SK-N-DZ (cell line): Measurements from ENCODE around the gene MLIP.

ENCODE experiments used
- DNase-seq: peaks from one replicate; pipeline ENCODE4 v3.0.0-alpha.2; 2015; ENCODE audit warnings: low spot score

Gene MLIP

DNA sequence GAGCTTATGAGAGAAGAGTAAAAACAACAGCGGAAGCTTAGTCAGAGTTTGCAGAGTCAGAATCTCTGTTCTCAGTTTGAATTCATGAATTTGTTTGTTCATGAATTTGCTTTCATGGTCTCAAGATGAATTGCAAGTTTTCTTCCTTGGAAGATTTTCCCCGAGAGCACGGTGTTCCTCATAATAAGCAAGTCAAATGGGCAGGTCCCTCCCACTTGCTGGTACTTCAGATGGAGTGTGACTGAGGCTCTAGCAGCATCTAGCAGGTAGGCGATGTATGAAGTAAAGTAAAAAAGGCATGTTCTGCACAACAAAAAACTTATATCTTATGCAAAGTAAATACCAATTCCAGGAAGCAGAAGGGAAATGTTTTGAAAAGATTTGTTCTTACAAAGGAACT lies 15.5 kb upstream of the MLIP start:
- DNase-seq: no peak

DNA sequence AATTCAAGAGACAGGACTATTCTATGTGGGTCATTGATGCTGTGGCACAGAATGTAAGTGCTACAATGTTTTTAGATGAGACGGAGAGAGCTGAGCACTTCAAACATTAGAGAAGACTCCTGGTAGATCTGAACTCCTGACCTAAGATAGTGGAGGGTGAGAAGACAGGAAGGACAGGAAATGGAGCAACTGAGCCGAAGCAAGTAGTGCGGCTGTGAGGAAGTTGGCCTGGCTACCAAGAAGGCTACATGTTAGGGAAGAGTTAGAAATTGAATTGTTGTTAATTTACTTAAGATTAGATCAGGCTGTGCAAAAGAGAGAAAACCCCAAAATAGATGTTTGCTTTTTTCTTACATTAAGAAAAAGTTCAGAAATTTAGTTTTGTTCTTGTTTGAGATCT lies 14.4 kb upstream of the MLIP start:
- DNase-seq: no peak

DNA sequence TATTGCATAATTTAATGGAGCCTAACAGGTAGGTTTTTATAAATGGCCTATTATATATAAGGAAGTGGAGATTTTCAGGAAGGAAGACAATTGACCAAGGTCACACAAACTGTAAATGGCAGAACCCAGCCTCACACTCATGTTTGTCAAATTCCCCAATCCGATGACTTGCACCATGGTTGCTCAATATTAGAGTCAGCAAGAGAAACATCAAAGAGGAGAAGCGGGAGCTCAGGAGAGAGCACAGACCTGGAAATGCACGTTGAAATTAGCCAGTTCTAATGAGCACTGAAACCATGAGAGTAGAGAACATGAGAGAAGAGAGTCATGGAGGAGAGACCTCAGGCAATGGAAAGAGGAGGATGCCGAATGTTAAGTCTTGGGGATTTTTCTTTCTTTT lies 13.5 kb upstream of the MLIP start:
- DNase-seq: no peak

DNA sequence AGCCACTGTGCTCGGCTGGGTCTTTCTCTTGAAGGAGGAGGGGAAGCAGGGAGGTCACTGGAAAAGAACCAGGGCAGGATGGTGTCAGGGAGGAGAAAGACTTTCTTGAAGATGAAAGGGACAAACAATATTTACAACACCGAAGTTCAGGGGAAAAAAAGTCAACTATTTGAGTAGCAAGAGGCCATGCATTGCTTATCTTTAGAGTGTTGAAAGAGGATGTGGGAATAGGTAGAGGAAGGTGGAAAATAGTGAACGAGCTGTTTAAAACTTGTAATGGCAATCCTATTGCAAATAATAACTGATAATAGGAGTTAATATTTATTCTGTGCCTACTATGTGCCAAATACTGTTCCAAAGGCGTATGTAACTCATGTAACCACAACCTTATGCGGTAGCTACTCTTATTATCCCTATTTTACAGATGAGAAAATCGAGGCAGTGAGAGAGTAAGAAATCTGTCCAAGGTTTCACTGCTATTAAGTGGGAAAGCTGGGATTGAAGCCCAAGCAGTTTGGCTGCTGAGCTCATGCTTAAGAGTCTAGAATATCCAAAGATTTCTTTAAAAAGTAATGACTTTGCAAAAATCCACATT lies 12.7 kb upstream of the MLIP start:
- DNase-seq: no peak

DNA sequence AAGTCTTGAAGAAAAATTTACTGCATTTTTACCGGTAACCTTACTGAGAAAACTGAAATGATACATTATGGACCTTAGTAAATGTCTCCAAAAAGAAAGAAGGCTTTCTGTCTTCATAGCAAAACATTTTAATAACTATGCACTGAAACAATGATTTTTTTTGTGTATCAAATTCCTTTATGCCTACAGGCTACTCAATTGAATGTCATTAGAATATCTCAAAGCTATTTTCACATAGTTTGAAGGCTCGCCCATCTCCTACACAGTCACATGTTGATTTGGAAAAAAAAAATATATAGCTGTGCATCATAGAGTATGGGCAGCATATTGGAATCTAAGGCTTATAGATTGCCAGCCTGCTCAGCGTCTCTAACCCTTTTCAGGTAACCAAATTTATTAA lies 12.0 kb upstream of the MLIP start:
- DNase-seq: no peak

DNA sequence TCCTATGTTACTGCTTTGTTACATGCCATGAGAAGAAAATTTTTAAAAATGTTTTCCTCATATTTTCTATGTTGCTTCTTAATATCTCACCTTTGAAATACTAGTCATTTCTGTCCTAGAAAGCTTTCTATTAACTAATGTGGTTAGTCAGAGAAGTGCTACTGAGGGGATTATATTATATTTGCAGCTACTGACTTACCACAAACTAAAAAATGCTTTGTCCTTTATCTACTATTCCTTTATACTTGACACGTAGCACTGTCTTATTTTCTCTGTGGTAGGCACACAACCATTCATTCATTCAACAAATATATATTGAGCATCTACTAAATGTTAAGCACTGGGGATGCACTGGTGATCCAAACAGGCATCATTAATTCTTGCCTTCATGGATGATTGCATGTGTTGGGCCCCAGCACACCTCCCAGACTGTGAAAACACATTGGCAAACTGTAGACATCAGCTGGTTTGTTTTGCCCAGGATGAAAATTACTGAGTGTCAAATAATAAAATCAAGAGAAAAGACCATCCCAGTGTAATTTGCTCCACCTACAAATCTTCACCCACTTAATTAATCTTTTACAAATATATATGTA lies 10.7 kb upstream of the MLIP start:
- no peak for DNase-seq

DNA sequence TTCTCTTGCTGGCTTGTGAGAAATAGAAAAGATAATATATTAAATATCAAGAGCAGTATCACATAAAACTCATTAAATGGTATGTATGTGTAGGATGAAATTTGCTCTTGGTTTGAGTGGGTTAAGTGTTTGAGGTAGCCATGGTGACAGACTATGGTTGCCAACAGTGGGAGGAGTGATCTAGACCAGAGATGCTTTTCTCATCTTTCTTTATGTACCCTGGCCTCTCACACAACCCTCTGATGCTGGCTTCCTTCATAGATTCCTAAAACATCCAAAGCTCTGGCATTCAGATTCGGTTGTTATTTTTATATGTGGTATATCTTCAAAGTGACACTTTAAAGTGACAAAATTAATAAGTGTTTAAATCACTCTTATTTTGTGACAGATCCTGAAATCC lies 9.0 kb upstream of the MLIP start:
- DNase-seq: no peak

DNA sequence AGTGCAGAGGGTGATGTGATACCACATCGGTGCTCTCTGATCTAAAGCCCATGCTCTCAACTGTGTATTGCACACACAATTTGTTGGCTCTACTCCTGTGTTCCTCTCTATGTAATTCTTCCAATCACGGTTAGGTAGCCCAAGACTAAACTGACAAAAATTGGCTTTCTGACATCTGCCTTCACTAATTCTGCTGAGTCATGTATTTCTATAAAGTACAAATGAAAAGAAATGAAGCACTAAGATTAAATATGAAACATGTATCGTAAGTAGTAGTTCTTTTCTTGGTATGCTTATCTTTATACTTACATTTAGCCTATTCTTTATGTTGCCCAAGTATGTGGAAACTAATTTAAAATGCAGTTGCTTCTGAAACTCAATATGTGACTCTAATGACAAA lies 7.7 kb upstream of the MLIP start:
- DNase-seq: no peak

DNA sequence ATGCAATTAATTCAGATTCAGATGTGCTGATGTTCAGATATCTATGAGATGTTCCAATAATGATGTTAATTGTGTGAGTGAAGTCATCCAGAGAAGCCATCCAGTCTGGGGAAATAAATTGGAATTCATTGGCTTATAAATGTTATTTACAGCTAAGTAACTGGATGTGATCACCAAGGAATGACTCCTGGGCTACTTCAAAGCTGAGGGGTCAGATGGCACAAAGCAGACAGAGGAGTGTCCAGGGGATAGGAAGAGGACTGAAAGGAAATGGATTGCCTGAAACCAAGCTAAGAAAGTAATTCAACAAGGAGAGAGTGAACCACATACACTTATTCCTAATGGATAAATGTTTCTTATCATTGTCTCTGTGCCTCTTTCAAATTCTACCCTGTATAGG lies 4.5 kb upstream of the MLIP start:
- no peak for DNase-seq

DNA sequence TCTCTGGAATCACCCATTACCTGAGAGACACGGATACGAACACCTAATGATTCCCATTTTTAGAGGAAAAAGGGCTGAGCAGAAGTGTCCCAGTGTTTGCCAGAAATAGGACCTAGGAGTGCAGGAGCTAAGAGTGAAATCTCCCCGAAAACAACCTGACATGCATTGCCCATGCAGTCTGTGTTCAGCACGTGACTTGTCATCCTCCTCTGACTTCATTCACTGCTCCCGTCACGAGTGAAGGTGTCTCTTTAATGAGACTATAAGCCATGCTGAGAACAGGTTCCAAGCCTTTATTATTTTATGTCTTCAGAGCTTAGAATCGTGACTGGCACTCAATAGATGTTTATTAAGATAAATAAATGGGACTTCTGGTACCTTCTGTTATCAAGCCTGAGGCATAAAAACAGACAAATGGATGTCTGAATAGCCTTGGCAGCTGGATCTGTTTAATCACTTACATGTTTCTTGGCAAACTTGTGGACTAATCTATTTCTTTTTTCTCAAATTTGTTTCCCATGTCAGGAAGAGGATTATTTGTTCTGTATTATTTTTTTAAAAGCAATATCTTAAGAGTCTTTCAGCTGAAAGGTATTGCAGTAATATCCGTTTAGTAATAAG lies 3.7 kb upstream of the MLIP start:
- DNase-seq: no peak

DNA sequence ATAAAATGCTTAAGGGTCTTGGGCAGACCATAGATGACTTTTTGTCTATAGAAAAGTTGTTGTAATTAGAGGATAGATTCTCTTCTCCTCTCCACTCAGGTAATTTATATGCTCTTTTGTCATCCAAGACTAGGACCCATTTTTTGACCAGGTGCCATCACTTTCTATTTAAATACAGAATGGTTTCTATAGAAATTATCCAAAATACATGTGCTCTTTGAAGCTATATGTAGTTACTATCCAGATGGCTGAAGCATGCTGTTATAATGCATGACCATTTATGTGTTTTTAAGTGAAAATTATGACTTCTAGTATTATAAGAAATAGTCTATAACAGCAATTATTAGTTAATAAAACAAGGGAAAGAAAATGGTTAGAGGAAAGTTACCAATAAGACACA lies 3.0 kb upstream of the MLIP start:
- no peak for DNase-seq

DNA sequence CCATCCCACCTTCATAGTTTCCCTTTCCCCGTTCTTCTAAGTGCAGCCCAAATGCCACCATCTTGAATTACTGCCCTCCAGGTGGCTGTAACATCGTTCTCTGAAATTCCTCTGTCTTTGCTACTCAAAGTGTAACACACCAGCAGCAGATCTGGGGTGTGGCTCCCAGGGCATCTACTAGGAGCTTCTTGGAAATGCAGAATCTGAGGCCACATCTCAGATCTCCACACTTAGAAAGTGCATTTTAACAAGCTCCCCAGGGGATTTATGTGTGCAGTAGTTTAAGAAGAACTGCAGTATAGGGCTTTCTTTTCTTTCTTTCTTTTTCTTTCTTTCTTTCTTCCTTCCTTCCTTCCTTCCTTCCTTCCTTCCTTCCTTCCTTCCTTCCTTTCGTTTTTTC lies 1.7 kb upstream of the MLIP start:
- DNase-seq: no peak

DNA sequence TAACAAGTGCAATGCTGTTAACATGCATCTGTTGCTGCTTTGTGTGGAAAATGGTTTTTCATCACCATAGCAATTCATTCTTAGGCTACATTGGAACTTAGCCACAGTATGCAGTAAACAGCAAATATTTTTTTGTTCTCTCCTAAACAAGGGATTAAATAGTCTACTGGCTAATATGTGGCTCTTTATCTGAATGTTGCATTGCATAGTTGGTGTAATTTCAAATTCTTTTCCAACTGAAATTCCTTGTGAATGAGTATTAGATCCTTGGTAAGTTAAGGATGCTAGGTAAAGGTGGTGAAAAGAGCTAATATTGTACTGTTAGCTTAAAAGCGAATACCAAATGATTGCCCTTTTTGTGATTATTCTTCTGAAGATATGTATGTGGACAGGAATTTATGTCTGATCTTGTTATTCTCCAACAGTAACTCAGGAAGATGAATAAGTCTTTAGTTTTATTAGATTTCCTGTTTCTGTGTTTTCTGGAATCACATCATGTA lies 958 bp downstream of the MLIP start:
- DNase-seq: no peak

DNA sequence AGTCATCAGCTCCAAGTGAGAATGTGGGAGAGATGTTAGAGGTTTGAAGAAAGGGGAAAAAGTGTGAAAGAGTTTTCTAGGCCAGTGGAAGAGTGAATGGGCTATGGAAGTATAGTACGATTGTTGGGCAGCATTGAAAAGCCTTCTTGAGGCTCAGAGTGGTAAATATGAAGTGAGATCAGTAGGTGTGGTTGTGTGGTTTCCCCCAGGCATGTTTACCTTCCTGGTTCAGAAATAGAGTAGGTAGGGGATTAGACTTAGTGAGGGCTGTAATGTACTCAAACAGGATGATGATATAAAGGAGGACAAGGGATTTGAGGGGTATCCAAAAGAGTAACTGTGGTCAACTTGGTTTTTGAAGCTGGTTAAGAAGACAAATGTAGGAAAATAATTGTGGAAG lies 3.7 kb downstream of the MLIP start:
- DNase-seq: no peak

DNA sequence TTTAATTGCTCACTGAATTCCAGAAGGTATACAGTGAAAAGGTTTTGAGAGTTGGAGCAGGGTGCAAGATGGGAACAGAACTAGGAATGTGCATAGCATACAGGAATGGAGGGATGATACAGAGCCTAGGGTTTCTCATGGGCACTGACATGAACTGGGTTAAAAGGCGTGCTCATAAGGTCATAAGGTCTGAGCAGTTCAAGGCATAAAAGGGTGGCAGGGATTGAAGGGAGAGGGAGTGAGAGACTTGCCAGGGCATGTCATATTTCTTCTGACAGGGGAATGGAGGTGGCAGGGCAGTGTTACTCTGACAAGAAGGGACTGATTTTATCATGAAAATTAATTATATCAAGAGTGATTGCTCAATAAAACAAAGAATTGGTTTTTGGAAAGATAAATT lies 4.7 kb downstream of the MLIP start:
- no peak for DNase-seq

DNA sequence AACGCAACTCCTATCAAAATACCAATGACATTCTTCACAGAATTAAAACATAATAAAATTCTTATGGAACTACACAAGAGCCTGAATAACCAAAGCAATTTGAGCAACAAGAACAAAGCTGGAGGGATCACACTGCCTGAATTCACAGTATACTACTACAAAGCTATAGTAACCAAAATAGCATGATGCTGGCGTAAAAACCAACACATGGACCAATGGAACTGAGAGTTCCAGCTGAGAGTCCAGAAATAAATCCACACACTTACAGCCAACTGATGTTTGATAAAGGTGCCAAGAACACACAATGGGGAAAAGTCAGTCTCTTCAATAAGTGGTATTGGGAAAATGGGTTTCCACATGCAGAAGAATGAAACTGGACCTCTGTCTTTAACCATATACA lies 6.9 kb downstream of the MLIP start:
- DNase-seq: no peak

DNA sequence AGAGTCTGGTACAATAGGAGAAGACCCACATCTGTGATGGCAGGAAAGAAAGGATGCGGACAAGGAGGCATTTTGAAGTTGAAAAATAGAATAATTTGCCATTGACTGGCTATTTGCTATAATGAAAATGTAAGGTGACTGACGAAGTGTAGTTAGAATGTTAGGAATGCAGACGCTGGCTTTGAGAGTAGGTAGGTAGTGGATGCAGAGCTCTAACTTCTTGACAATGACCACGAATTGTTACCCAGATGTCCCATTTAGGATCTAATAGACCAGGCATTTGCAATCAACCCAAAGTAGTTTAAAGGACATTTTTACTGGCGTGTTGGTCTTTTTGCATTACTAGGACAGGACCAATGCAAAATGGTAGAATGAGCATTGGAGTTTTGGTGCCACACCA lies 14.2 kb downstream of the MLIP start:
- DNase-seq: no peak

DNA sequence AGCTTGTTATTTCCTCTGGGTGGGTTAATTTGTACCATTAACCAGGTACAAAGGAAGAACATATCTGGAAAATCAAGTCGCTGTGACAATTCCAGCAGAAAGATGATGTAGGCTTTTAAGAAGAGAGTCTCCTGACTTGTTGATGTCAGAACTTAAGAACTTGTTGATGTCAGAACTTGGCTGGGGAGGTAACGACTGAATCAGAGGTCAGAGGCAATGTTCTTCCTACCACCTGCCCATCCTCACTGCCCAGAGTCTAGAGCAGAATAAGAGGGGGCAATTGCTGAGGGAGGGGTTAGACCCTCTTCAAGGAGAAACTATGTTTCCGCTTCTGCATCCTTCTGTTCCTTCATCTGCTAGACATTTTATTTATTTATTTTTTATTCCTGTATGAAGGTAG lies 18.9 kb downstream of the MLIP start:
- no peak for DNase-seq

DNA sequence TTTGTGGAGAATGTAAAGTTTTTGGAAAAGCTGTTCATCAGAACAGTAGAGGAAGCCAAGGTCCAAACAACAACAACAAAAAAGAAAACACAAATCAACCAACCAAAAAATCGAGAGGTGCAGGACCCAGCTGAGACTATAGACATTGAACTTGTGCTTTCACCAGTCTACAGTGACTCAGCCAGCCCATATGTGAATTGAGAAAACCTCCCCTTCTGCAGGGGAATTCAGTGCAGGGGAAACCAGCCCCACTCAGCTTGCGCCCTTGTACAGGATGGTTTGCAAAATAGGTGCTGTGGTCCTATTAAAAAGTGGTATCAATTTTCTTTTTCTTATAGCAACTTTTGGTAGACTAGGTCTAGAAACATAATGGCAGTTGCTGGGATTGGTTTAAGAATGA lies 21.3 kb downstream of the MLIP start:
- DNase-seq: no peak

DNA sequence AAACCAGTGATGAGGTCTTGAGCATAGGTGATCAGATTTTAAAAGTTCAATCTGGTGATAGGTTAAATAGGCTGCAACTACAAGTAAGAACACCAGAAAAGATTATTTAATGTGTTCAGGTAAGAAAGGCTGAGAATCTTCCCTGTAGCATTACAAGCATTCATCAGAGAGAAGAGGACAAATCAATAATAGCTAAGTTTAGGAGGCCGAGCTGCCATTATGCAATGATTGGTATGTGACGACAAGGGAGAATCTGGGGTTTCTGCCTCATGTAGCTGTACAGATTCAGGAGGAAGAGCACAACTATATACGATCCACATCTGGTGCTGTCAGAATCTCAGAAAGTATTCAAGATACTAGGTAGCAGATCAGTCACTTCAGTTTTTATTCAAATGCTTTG lies 21.9 kb downstream of the MLIP start:
- DNase-seq: no peak

DNA sequence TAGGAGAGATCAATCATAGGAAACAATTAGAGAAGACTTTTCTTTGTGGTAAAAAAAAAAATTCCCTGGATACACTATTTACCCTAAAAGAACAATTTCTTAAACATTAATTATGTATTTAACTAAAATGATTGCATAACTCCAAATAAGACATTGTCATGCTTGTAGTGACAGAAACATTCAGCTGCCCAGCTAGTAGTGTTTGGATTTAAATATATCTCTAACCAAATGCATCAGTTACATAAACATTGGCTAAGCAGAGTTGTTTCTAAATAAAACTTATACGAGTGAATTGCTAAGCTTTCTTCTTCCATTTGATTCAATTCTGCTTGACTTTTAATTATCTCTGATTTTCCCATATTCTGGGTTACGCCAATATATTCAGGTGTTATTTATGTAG lies 23.7 kb downstream of the MLIP start:
- no peak for DNase-seq

DNA sequence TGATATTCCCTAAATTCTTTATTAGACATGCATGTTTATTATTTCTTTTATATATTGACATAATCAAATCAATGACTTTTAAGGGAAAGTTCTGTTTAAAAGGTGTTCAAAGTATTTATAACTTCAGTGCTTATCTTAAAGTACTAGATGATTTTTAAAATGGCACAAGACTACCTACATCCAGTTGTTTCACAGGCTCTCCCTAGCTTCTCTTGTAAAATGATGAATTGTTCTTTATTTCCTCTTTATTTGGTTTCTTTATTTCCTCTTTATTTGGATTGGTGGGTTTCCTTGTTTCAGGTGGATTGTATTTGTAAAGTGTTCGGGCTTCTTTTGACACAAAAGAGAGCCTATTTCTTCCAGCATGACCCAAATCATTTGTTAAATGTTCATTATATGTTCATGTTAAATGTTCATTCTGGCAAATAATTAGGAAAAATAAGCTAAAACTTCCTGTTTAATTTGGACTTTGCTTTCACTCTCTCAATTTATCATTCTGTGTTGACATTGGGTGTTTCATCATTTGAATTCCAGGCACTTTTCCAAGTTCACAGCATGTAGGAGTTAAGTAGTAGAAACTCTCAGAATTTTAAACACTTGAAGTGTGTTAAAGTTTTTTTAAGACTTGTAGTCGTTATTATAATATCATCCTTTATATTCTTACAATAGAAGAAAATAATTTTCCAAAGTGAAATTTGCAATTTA lies 24.6 kb downstream of the MLIP start:
- DNase-seq: no peak

DNA sequence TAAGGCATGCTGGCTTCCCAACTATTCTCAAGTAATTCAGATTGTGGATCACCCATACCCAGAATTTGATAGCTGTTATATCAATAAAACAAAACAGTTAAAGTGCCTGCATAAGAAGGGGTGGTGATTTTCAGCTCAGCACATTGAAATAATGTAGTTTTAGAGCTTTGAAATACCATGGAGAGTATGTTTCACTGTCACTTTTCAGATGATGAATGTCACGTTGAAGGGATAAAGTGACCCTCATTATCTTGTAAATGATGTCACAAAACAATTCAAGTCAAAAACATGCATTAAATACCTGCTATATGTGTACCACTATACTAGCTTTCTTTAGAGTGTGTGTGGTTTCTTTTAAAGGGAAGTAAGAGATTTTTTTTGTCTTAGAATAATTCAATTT lies 27.6 kb downstream of the MLIP start:
- DNase-seq: no peak
